GM21390 (cell line): ENCODE results near the gene TMCC3.
A peak's percentile ranks its signal among the peaks of the same experiment; 100 is the strongest.

Source experiments
- ATAC-seq: cut with Tn5 transposase; IDR thresholded peaks from one replicate; pipeline ENCODE4 v1.9.1; 2021; ENCODE audit not compliant: unreplicated experiment

Gene TMCC3

DNA sequence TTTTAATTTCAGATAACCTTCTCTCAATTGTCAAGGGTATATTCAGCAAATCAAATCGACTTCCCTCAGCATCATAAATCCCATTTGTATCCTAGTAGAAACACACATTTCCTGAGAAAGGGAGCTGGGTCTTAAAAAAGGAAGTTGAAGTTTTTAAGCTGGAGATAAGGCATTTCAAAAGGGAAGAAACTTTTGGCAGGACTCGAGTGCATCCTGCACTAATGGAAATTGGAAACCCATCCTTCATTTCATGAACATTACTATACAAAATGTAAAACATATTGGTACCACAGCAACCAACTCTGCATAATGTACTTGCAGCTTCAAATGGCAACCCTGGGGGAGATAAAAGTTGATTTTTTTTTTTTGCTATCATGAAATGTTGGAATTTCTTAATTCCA, 23.7 kb upstream of the TMCC3 start:
- no peak for ATAC-seq

DNA sequence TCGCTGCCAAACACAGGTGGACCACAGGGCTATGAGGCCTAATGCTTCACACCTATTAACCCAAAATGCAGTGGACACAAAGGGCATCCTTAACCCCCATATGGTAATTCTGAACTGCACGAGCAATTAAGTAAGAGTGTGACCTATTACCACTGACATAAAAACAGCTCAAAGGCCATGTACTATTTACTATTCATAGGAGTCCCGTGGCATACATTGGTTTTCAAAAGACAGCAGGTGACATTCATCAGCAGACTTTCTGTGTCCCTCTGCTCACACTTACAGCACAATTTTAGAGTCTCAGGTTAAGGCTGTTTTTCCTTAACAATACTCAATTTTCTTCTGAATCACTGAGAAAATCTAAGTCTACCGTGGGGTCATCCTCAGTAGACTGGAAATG, 23.1 kb upstream of the TMCC3 start:
- ATAC-seq: no peak

DNA sequence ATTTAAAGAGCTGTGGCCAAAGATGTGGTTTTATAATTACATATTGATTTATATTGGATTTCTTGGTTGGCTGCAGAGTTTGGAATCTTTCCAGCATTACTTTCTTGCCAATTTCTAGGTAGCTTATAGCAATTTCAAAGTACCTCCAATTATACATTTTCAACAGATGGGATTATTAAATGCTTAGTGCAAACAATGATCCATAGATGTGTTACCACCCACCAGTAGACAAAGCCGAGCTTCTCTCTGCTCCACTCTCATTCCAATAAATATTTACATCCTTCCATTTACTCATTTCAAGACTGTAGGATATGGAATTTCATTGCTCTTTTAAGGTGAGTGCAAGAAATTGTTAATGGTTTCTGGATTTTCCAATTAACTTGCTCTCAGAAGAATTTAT, 21.6 kb upstream of the TMCC3 start:
- no peak for ATAC-seq

DNA sequence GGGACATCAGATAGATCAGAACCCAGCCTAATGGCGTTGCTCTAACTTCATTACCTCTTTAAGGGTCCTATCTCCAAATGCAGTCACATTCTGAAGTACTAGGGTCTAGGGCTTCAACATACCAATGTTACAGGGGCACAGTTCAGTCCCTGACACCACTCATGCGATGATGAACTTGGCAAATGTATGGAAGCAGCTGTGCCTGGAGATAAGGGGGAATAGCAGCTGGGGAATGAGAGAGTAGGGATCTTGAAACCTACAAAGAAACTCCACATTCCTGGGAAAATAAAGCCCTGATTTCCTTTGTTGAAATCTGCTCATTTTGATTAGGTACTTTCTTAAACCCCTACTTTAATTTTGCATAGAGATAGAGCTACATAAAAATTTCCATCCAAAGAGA, 20.5 kb upstream of the TMCC3 start:
- ATAC-seq: no peak

DNA sequence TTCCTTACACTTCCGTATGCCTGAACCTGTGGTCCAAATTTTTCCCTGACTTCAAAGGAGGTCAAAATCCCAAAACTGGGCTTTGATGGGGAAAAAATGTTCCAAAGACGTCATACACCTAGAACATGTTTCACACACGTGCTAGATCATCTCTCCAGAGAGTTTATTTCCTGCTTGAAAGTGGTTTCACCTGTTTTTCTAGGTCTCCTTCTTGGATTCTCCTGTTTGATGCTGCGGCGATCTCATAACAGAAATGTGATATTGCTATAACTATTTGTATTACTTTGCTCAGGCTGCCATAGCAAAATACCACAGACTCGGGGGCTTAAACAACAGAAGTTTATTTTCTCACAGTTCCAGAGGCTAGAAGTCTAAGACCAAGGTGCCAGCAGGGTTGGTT, 19.7 kb upstream of the TMCC3 start:
- no peak for ATAC-seq

DNA sequence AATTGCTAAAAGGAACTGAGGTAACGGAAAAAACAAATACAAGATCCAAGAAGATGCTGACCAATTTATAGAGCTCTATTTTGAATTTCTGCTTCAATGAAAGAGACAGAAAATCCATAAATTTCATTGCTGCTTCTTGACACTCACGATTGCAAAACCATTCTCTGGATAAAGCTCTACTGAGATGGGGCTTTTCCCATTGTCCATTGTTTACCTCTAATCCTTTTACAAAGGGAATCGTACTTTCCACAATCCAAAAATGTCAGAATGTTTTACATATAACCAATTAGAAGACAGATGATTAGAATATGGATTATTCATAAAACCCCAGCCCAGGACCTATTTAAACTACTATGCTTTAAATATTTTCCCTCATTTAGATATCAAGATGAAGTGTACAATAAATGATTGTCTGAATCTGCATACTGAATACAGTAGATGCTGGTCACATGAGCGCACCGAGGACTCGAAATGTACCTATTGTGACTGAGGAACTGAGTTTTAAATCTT, 16.7 kb upstream of the TMCC3 start:
- no peak for ATAC-seq

DNA sequence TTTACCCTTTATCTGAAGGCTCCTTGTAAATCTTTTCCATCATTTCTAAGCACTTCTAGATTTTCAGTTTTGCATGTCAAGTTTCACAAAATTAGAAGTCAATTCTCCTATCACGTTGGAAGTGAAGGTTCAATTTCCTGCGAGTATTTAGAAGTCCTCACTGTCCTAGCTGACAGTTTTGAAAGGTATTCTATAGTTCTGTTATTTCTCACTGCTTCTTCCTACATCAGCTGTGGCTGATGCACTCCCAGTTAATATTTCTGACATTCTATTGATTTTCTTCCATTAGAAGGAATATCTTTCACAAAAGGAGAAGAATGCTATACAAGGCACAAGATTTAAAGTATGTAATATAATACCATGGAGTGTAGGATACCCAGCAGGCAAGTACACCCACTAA, 15.8 kb upstream of the TMCC3 start:
- no peak for ATAC-seq

DNA sequence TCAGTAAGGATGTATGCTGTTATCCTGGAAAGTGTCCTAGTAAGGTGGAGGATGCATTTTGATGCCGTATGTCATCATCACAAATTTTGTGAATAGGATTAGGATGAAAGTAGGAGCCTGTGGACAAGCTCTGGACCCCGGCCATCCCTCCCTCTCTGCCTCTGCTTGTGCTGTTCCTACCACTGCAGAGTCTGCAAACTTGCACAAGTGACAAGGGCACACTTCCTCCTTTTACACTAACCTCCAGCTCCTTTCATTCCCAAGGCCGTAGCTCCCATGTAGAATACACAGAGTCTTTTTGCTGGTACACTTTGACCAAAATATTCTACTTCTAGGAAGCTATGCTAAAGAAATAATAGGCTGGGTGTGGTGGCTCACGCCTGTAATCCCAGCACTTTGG, 13.3 kb upstream of the TMCC3 start:
- no peak for ATAC-seq

DNA sequence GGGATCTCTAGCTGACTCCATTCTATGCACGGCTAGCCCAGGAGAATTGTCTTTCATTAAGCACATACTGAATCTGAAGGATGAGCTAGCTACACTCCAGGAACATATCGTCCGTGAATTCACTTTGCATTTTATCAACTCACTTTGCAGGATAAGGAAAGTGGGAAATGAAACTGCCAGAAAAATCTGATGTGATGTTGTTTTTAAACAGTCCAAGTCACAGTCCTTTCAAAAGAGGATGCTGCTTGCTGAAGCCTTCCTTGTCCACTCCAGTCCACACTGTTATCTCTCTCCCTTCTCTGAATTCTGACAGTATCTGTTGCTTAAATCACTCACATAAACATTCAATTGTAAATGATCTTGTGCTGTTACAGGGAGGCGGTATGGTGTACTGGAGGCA, 12.7 kb upstream of the TMCC3 start:
- ATAC-seq: no peak

DNA sequence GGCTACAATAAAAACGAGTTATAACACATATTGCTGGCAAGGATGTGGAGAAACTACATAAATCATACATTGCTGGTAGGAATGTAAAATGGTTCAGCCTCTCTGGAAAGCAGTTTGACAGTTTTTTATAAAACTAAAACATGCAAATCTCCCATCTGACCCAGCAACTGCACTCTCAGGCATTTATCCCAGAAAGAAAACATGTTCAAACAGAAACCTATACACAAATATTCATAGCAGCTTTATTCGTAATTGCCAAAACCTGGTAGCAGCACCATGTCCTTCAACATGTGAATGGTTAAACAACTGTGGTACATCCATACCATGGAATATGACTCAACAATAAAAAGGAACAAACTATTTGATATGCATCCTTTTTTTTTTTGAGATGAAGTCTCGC, 10.1 kb upstream of the TMCC3 start:
- ATAC-seq: no peak

DNA sequence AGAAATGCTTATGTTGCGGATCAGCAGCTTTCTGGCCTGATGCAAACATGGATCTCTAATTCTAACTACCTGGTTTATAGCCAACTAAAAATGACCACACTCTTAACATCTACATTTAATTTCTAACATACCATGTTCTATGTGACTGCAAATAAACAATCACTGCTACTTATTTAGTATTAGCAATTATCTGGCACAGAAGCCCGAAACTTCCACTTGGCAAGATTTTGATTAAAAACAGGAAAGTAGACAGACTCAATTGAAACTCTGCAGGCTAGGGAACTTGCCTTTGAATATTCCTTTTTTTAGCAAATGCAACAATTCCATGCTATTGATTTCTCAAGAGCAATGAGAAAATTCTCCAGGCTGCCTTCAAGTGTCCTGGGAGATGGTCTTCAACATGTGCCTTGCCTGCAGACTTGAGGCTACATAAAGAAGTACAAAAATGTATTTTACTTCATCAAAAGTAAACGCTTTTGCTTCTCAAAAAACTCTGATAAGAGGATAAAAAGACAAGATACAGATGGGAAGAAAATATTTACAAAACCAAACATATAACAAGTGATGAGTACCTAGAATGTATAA, 9.1 kb upstream of the TMCC3 start:
- ATAC-seq: no peak

DNA sequence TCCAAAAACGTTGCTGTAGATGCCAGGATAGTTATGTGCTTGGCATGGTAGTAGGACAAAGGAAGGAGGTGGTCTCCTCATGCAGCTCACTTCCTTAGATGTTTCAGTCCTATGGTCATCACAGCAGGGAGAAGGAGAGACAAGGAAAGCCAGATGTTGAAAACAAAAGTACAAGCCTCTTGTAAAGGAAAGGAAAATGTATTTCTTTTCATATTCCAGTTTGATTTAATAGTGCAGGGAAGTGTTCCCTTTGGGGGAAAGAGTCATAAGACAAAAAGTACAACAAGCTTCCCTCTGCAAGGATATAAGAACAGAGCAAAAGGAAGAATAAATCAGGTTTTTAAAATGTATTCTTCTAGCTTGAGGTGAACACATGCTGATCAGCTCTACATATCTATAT, 8.6 kb upstream of the TMCC3 start:
- no peak for ATAC-seq

DNA sequence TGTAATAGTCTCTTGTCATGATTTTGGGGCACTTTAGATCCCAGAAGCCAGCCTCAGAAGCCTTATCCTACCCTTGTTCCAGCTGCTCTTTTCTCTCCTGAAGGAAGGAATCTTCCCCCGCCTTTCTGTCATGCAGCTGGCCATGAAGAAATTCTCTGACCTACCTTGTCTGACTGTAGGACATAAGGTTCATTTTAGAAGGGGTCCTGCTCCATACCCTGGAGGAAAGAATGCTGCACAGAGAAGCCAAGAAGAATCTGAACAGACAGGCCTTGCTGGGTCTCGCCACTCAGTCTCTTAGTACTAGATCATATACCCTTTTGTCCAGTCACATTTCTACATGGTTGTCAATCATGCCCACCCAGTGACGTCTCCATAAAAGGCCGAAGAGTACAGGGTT, 6.2 kb upstream of the TMCC3 start:
- ATAC-seq: no peak

DNA sequence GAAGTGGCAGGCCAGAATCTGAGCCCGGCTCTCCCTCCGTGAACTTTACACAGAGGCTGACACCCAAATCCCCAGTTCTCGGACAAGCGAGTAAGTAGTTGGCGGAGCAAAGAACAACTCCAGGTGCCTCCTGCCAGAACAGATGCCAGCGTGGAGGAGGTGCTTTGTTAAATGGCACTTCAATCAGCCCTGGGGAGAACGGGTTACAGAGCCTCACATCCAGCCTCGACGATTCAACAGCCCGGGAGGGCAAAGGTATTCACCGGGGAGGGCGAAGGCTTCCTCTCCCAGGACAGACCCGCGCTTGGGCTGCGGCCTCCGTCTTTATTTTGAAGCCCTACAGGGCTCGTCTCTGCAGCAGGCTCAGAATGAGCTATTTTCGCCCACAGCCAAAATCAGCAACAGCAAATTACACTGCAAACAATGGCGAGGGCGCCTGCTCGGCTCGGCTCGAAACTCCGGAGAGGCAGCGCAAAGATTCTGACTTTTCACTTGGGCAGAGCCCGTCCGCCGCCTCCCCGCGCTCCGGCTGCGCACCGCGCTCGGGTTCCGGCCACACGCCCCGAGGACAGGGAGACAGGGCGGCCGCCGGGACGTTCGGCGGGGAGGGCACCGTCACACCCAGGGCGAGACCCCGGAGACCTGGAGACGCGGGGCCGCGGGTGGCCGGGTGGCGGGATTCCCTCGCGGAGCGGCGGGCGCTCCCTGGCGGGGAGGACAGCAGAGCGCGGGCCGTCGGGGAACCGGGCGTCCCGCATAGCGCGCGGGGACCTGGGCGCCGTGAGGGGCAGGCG, 811 bp downstream of the TMCC3 start:
- ATAC-seq: peak; percentile 50

DNA sequence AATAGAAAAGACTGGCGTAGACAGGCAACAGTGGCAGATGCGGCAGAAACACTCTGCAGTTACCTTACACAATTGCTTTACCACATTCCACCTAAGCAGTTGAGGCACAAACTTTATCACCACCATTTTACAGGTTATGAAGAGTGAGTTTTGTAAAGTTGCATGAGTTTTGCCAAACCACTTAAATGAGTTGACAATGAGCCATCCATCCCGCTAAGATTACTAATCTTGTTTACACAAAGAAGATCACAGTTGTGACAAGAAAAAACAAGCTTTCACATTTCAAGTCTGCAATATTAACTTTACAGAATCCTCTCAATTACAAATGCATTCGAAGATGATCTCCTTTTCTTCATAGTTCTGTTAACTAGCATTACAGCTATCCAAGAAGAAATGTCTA, 1.8 kb downstream of the TMCC3 start:
- ATAC-seq: no peak

DNA sequence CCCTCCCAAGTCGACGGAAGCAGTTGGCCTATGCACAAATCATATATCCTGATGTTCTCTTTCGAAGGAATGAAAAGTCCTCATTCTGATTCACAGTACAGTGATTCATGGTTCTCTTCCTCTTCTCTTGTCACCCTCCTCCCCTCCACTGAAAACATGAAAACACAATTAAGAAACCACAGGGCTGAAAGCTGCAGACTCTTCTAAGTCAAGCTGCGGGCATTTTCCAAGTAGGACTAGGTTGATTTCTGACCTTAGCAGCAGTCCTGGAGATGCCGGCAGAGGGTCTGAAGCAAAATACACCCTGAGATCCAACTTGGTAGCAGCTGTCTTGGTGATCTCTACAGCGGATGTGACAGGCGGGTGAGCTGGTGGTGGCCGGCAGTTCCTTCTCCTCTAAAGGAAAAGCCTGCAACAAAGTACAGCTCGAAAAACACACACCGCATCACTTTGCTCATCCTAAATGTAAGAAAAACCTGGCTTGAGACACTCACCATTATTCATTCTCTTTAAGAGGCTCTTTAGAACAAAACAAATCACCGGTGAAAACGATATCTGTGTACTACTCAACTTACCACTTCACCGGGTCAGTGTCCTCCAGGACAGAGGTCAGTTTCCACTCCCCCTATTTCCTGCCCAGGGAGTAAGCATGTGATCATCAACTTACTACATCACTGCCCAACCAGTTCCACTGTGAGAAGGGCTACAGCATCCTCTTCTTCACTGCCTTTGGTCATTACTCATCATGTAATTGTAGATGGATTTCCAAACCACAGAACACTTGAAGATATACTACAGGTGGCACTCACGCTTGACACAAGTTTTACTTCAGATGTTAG, 6.0 kb downstream of the TMCC3 start:
- peak; percentile 43 for ATAC-seq

DNA sequence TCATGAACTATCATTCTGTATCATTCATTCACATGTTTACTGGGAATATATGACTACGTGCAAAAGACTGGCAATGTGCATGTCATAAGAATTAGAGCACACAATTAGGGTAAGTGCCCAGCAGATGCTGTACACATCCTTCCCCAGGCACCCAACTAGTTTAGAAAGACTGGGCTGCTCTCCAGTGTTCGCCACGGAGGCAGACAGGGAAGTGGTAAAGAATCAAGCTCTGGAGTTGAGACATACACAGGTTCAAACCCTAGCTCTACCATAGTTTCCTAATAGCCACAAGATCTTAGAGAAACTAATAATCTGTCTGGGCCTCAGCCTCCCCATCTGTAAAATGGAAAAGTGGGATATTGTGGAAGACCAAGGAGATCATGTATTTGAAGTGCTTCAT, 6.8 kb downstream of the TMCC3 start:
- ATAC-seq: no peak

DNA sequence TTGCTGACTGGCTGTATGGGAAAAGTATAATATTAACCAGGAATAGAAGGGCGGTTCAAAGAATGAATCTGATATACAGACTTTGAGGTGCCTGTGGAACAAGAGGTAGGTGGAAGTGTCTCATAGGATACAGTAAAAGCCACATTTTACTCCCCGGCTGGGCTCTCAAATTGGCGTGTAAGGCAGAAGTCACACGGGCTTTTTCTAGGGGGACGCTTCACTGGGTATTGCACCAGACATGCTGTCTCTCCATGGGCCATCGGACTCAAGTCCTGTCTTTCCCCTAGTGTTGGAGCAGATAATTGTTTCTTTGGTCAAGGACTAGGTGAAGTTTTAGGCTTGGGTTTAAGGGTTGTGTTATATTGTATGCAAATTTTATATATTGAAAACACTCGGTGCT, 9.1 kb downstream of the TMCC3 start:
- no peak for ATAC-seq

DNA sequence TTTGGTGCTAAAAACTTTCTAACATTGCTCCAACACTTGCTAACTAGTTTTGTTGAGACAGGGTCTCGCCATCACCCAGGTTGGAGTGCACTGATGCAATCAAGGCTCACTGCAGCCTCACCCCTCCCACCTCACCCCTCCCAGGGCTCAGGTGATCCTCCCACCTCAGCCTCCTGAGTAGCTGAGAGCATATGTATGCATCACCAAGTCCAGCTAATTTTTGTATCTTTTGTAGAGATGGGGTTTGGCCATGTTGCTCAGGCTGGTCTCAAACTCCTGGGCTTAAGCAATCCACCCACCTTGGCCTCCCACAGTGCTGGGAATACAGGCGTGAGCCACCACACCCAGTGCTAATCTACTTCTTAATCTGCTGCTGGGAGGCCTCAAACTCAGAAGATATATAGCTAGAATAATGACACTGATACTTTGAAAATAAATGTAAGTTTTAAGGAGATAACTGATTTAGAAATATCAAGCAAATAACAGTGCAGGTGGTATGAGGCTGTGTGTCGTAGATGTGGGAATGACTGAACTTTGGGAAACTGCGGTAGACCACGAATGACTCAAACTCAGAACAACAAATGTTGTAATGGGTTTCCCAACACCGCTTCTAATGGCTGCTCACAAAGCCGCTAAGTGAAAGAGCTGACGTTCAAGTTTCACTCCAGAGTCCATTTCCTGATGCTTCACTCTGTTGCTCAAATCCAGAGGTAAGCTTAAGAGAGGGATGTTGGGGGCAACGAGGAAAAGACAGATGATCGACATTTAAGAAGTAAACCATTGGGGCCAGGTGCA, 10.0 kb downstream of the TMCC3 start:
- ATAC-seq: peak; percentile 64

DNA sequence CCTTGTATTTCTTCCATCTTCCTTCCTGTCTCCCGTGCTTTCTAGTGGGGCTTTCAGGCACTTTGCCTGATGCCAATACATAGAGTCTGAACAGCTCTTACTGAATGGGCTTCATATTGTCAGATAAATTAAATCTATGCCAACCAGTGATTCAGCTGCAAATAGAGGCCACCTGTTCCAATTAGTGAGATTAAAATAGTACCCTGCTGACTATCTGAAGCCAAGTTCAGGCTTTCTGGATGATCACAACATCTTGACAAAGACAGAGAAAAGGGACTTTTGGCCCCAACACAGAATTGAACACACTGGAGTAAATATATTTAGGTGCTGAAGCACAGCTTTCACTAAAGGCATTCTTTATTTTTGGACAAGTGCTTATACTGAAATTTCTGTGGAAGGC, 11.8 kb downstream of the TMCC3 start:
- no peak for ATAC-seq
